ENCODE data around the gene PACC1.

The PACC1 gene

GRCh38 chr1:212379366-212379765 lies 35.3 kb downstream of the PACC1 start:
- no peaks in the 10 kb centered on the region for H3K4me1 Mint-ChIP-seq
- no peak overlapping the region for H3K4me3 Mint-ChIP-seq
- peaks cover 58% of the 10 kb centered on the region for H3K36me3 Mint-ChIP-seq (ENCODE audit: low read depth)

GRCh38 chr1:212377644-212378043 lies 37.0 kb downstream of the PACC1 start:
- Mint-ChIP-seq H3K4me1 (no peaks in the 10 kb centered on the region), H3K27me3 (ENCODE audit: low read depth) (no peaks in the 10 kb centered on the region), H3K9me3 (peaks cover 12% of the 10 kb centered on the region), H3K36me3 (ENCODE audit: low read depth) (peaks cover 69% of the 10 kb centered on the region), H3K4me3 (no peak overlapping the region), H3K27ac (no peak overlapping the region)
- TF ChIP-seq CTCF (IDR thresholded peaks at IDR 0.05; ENCODE audit: unreplicated experiment in 3 of 3), result no peak

More at GRCh38 chr1:212379366-212379765, 35.3 kb downstream of the PACC1 start:
- Mint-ChIP-seq H3K27ac (no peak overlapping the region), H3K27me3 (ENCODE audit: low read depth) (no peaks in the 10 kb centered on the region), H3K9me3 (no peaks in the 10 kb centered on the region)
- no peak for TF ChIP-seq CTCF (IDR thresholded peaks at IDR 0.05; ENCODE audit: unreplicated experiment in 3 of 3)

GRCh38 chr1:212375986-212376385 lies 38.7 kb downstream of the PACC1 start:
- peaks cover 78% of the 10 kb centered on the region for H3K36me3 Mint-ChIP-seq (ENCODE audit: low read depth)
- no peak overlapping the region for H3K27ac Mint-ChIP-seq
- H3K4me3 Mint-ChIP-seq, result no peak overlapping the region
- H3K9me3 Mint-ChIP-seq, result peaks cover 25% of the 10 kb centered on the region
- H3K27me3 Mint-ChIP-seq (ENCODE audit: low read depth), result no peaks in the 10 kb centered on the region
- TF ChIP-seq CTCF (IDR thresholded peaks at IDR 0.05; ENCODE audit: unreplicated experiment in 3 of 3), result no peak
- no peaks in the 10 kb centered on the region for H3K4me1 Mint-ChIP-seq

GRCh38 chr1:212368073-212368484 lies 46.6 kb downstream of the PACC1 start:
- peaks cover 32% of the 10 kb centered on the region for H3K9me3 Mint-ChIP-seq
- no peaks in the 10 kb centered on the region for H3K4me1 Mint-ChIP-seq

GRCh38 chr1:212367474-212368072 lies 47.1 kb downstream of the PACC1 start:
- peaks cover 76% of the 10 kb centered on the region for H3K36me3 Mint-ChIP-seq (ENCODE audit: low read depth)
- no peaks in the 10 kb centered on the region for H3K4me1 Mint-ChIP-seq
- no peak for TF ChIP-seq CTCF (IDR thresholded peaks at IDR 0.05; ENCODE audit: unreplicated experiment in 3 of 3)
- H3K27ac Mint-ChIP-seq, result no peak overlapping the region
- H3K27me3 Mint-ChIP-seq (ENCODE audit: low read depth), result no peaks in the 10 kb centered on the region
- peaks cover 27% of the 10 kb centered on the region for H3K9me3 Mint-ChIP-seq
- H3K4me3 Mint-ChIP-seq, result no peak overlapping the region

More at GRCh38 chr1:212368073-212368484, 46.6 kb downstream of the PACC1 start:
- Mint-ChIP-seq H3K36me3 (ENCODE audit: low read depth) (peaks cover 81% of the 10 kb centered on the region), H3K27me3 (ENCODE audit: low read depth) (no peaks in the 10 kb centered on the region), H3K4me3 (no peak overlapping the region), H3K27ac (no peak overlapping the region)
- peak; percentile 55 to 63 (median 63) for TF ChIP-seq CTCF (IDR thresholded peaks at IDR 0.05; ENCODE audit: unreplicated experiment in 3 of 3)

GRCh38 chr1:212366901-212367300 lies 47.8 kb downstream of the PACC1 start:
- H3K4me3 Mint-ChIP-seq, result no peak overlapping the region
- peaks cover 76% of the 10 kb centered on the region for H3K36me3 Mint-ChIP-seq (ENCODE audit: low read depth)

More at GRCh38 chr1:212366901-212367300, 47.8 kb downstream of the PACC1 start:
- TF ChIP-seq CTCF (IDR thresholded peaks at IDR 0.05; ENCODE audit: unreplicated experiment in 3 of 3), result no peak
- Mint-ChIP-seq H3K4me1 (no peaks in the 10 kb centered on the region), H3K27me3 (ENCODE audit: low read depth) (no peaks in the 10 kb centered on the region), H3K9me3 (peaks cover 22% of the 10 kb centered on the region), H3K27ac (no peak overlapping the region)

Measured in nephron (organoid).